ENCODE data around the gene CCDC141.

GRCh38 chr2:178951266-178952006, 98.5 kb downstream of the CCDC141 start:
- no peak for TF ChIP-seq POLR2AphosphoS5 (IDR thresholded peaks at IDR 0.05; ENCODE audit: low read depth, low read length)
- TF ChIP-seq MAX (IDR thresholded peaks at IDR 0.05), result no peak

Measured in HCT116 (cell line).